GM19463 (cell line): ENCODE measurements around the gene ASB2.

ENCODE experiments used
- ATAC-seq: cut with Tn5 transposase; IDR thresholded peaks from one replicate; pipeline ENCODE4 v1.9.1; 2021; ENCODE audit warnings: mild to moderate bottlenecking, moderate library complexity; ENCODE audit not compliant: unreplicated experiment

The ASB2 gene

DNA sequence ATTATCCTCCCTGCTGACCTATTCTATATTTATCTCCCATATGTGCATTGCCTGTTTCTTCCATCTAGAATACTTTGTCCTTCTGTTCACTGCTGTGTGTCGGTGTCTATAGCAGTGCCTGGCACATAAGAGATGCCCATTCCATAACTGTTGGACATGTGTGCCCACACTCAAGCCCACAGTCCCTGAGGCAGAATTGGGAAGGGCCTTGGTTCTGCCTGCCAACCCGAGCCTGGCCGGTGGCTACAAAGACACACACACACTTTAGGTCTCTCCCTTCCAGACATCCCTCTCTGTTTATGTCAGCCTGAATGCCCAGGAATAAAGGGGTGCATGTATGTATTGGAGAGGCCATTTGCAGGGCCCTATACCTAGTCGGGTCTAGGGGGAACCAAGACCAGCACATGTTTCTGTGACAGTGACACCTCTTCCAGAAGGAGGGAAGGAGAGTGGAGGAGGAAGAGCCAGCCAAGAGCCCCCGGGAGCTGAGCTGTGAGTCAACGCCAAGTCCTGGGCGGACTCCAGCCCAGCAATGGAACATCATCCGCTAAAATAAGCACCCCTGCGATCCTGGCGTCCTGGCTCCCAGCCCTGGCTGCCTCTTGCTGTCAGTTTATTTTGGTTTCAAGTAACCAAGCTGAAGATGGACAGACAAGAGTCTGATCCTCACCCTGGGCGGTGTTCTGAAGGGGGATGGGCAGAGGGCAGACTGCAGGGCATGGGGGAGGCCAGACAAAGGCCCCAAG lies 4.3 kb upstream of the ASB2 start:
- ATAC-seq = no peak

DNA sequence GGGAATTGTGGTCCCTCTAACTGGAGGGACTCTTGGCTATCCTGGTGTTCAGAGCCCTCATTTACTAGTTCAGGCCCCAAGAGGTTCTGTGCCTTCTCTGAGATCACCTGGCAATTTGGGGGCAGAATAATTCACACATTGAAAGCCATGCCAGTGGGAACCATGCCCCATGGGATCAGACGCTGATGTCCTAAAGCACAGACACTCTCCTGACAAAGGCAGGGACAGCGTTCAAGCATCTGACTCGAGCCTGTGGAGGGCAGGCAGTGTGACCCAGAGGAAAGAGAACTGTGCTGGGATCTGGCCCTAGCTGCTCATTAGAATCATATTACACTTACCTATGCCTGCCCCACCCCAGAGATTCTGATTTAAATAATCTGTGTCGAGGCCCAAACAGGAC lies 2.4 kb upstream of the ASB2 start:
- no peak for ATAC-seq

DNA sequence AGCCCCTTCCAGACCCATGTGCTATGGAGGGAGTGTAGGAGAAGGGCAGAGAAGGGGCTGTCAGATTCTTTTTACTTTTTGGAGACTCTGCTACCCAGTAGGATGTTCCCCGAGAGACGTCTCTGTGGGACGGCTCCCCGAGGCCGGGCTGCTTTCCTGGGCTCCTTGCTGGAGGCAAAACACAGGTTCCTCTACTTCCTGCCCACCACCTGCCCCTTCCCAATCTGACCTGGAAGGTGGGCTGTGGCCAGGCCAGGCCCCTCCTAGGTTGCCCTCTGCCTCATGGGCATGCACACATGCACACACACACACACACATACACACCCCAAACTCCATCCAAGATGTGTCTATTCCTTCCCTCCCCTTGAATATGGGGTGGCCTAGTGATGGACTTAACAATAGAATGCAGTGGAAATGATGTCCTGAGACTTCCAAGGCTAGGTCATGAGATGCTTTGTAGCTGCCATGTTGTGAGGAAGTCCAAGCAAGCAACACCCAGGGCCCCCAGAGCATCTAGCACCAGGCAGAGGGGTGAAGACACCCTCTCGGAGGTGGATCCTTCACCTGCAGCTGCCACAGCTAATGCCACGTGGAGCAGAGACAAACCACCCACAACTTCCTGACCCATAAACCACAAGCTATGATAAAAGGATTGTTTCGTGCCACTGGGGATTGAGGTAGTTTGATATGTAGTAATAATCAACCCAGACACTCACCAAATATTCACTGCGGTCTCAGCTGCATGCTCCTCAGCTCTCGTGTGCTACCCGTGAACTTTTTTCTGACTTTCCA lies 1.6 kb upstream of the ASB2 start:
- ATAC-seq = peak; percentile 41

DNA sequence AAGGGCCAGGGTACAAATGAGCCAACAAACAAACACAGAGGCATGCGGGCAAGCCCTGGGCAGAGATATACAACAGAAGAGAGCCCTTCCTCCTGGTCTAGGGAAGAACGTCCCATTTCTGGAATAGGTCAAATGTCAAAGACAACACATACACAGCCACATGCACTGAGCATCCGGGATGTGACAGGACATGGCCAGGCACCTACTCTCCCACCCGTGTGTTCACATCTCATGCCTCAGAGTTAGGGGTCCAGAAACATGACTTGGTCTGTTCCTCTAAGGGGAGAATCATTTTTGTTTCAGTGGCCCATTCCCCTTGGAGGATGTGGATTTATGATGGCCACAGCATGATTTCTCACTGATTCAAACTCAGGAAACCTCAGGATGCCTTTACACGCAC lies 801 bp upstream of the ASB2 start:
- no peak for ATAC-seq

DNA sequence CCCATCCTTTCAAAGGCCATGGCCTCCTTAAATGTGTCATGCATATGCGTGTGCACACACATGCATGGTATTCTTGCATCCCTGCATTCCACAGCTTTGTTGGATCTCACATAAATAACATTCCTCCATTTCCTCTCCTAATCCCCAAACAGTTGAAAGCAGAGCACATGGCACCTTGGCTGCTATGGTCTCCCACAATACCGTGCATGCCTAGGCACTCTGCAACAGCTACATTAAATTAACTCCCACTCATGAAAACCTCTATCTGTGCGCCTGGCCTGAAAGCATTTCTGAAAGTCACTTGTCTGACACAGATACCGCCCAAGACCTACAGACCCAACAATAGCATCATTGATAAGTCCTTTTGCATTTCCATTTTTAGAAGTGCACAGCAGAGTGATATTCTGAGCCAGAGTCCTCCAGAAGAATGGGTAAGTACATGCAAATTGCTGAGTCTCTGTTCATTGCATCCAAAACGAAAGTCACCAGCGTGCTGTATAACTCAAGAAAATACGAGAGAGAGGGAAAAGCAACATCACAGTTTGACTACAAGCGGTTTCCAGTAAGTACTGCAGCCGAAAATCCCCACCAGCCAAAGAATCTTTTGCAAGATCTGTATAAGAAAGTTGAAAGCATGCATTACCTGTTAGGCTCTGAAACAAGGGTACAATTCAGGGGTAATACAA lies 436 bp downstream of the ASB2 start:
- ATAC-seq = peak; percentile 61

DNA sequence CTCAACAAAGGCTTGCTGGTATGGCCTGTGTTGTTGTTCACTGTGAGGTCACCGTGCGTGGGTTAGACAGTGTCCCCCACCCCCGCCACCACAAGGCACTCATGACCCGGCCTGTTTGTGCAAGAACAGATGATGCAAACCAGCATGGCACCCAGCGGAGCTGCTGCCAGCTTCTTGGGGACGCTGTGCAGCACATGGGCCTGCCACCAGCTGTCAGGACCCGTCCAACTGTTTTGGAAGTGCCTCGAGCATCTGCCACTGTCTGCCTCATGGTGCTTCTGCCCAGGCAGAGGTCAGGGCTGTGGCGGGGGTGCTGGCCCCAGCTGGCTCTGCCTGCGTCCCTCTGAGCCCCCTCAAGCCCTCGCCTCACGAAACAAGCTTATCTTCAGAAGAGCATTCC lies 1.5 kb downstream of the ASB2 start:
- ATAC-seq = no peak

DNA sequence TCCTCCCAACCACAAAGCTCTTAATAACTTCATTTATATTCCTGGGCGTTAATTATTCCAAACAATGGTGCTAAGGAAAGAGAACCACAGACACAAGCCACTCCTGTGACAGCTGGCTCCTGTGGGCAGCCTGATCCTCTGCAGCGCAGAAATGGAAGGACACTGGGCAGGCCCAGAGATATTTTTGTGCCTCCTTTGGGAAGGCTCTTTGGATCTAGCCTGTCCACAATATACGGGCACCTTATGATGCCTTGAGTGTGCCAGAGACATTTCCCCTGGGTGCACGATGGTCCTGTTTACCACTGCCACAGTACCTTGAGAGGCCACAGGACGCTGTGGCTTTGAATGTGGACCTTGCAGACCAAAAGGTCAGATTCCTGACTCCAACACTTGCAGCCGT lies 2.1 kb downstream of the ASB2 start:
- no peak for ATAC-seq

DNA sequence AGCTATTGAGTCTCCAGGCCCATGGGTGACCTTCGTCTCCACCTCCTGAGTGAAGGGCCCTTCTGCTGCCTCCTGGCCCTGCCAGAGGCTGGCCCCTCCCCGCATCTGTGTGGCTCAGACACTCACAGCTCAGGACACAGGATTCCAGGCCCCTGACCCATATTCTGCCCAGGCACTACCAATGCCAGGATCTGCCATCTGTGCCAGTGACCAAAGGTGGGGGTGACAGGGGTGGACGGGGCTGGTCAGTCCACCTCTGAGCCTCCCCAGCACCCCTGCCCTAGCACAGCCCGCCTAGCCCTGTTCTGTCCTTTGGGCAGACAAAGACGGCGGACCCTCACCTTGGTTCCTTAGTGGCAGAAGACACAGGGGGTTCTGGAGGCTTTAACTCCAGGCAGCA lies 2.8 kb downstream of the ASB2 start:
- ATAC-seq = no peak

DNA sequence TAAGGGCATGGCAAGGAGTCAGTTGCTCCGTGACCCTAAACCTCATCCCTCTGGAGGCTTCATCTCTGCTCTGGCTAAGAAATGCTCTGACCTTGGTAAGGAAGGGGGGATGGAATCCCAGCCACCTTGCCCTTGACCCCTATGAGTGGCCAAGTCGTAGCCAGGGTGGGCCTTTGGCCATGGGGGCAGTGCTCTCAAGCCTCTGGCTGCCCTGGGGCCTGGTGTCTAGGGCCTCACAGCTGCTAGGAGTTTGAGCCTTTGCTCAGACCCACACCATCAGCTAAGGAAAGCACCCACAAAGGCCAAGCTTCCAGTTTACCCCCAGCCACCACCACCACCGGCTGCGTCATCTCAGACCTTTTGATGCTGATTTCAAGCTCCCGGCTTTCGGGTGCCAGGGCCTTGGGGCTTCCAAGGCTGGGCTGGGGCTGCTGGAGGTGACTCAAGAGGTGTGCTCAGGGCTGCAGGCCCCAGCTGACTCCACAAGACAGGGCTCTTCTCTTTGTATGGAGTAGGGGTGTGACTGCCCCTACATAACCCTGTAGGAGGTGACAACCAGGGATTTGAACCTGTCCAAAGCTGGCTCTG lies 3.7 kb downstream of the ASB2 start:
- no peak for ATAC-seq

DNA sequence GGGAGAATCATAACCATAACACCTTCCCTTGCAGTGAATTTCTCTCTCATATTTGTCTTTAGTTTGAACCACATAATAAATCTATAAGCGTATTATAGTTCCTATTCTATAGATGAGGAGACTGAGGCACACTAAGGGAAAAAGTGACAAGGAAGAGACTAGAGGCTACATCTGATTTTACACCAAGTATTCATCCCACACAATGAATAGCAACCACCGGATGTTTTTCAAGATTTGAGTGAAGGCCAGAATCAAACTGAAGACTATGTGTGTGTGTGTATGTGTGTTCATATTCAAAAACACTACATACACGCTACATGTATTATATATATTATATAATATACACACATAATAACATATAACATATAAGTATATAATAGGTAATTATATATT lies 4.7 kb downstream of the ASB2 start:
- no peak for ATAC-seq

DNA sequence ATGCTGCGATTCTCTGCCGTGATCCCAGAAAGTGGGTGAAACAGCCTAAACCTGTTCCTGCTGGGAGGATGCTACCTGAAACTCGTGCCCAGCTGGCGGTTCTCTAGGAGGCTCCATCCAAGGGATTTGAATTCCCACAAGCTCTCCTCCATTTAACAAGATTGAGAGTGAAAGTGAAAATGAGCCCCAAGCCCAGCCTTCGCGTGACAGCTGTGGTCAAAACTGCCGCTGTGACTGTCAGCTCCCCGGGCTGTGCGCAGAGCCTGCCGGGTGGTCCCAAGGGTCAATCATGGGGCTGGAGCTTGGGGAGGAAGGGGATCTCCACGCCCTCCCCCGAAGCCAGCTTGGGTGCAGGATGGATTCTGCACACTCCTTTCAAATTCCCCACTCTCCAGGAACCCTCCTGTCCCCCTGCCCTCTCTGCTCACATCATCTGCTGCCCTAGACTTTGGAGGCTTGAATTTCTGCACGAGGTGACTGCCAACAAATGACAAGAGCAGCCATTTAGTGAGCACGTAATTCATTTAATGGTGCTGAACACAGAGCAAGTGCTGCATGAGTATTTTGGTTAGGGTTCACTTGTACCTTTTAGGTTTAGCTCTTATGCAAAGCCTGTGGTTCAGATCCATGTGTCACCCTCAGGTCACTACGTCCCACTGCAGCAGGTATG lies 5.3 kb downstream of the ASB2 start:
- peak; percentile 28 for ATAC-seq

DNA sequence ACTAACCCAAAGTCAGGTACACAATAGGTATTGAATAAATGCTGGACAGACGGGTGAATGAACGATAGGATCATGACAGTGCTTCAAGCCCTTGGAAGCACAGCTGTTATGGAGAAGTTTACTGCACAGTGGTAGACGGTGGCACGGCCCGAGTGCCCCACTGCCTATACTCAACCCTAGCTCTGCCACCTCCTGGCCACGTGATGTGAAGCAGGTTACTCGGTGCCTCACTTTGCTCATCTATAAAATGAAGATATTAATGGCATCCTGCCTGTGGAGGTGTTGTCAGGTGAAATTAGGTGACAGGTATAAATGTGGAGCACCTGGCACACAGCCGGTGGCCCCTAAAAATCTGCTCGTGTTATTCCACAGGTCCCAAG lies 5.8 kb downstream of the ASB2 start:
- ATAC-seq = peak; percentile 15

DNA sequence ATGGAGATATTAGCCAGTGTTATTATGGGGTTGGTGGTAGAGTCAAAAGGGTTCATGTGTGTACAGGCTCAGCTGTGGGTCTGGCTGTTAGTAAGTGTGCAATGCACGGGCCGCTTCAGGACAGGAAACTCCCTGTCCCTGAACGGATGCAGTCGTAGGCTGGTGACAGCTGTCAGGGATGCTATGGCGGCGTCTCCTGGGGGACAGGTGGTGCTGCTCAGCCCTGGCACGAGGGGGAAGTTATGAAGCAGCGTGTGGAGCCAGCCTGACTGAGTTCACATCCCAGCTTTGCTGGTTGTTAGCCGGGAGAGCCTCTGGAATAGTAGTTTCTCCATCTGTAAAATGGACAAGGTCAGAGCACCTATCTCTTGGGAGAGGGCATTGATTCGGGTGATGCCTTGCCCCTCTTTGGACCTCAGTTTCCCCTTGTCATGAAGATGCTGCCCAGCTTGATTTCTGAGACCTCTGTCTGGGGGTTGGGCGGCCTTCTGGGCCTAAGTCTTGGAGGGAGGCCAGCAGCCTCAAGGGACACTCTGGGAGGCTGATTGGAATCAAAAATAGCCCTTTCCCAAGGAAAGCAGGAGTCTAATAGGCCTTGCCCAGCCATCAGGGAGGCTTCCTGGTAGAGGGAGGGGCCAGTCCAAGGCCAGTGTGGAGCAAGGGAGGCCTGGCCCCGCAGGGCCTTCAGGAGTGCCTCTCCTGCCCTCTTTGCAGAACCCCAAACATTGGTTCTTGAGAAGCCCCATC lies 7.1 kb downstream of the ASB2 start:
- peak; percentile 21 for ATAC-seq

DNA sequence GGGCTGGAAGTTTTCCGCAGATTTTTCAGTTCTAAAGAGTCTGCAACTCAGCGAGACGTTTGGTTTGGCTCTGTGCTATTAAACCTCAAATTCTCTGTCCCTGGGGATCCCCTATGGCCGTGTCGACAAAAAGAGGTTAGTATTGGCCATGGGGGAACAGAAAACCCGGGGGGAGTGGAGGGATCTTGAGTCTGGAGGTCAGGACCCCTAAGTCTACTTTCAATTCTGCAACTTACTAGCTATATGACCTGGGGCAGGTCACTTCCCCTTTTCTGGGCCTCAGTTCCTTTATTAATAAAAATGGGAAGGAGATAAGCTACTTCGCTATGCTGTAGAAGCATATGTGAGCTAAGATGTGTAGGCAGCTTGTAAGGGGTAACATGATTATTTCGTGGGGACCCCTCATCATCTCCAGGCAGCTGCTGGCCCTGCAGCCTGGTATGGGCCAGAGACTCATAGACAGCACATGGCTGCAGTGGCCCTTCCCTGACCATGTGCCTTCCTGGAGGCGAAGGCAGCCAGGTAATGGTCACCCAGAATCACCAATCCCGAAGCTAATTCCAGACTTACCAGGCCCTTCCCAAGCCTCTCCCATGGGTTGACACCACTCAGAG lies 8.6 kb downstream of the ASB2 start:
- ATAC-seq = peak; percentile 33

DNA sequence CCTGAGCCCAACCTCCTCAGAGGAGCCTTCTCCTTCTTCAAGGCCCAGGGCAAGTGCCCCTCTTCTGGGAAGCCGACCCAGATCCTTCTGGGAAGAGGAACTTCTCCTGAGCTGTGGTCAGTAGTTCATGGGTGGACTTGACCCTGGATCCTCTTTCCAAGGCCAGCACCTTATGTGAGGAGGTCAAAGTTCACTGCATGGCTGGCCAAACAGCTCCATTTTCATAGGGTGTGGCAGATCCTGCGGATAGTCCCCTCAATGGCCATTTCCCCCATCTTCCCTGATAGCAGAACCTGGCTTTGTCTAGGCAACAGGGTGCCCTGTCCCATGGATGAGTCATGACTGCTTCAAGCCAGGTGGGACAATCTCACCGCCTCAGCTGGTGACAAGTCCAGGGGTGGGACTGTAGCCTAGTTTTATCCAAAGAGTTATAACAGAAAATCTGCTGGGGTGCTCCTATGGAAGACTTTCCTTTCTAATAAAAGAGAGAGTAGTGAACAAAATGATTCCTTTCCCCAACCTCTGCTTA lies 10.4 kb downstream of the ASB2 start:
- no peak for ATAC-seq

DNA sequence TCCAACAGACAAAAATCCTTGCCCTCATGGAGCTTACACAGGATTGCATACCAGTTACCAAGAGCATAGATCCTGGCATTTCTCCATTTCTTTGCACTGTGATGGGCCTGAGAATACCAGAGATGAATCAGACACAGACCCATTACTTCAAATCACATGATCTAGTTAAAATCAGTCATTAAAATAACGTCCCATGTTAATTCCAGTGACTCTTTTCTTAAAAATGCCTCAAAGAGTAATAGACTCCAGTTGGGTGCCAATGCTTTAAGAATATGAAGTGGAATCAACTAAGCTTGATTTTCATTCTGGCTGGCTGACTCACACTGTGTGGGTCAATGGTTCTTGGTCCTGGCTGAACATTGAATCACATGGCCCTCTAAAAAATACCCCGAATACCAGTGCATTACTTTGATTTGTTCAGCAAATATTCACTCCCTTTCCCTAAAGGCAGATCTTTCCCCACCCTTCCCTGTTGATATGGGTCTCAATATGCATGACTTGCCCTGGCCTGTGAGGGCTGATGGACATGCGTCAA lies 11.0 kb downstream of the ASB2 start:
- no peak for ATAC-seq

DNA sequence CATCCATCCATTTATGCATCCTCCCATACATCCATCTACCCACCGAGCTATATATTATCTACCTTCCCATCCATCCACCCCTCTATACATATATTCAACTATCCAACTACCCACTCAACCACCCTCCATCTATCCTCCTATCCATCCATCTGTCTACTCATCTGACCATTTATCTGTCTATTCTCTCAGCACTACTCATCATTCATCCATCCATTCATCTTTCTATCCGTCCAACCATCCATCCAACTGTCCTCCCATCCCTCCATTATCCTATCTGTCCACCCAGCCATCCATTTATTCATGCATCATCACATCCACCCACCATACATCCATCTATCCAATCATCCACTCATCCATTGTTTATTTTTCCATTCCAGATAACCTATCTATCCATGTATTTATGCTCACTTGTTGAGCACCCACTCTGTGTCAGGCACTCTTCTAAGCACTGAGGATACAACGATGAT lies 11.5 kb downstream of the ASB2 start:
- ATAC-seq = no peak

DNA sequence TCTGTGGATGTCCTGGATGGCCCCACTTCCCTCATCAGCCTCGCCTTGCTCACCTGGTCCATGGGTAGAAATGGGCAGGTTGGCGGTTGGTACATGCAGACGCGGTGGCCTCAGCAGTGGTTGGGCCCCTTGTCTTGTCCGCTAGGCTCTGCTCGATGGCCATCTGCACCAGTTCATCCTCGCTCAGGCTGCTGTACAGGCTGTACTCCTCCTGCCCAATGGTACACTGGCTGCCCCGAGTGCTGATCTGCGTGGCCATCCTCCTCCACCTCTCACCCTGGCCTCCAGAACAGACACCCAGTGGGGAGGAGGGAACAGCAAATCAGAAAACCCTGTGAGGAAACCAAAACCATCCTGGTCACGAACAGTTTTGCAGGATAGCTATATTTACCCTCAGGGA lies 12.1 kb downstream of the ASB2 start:
- ATAC-seq = no peak

DNA sequence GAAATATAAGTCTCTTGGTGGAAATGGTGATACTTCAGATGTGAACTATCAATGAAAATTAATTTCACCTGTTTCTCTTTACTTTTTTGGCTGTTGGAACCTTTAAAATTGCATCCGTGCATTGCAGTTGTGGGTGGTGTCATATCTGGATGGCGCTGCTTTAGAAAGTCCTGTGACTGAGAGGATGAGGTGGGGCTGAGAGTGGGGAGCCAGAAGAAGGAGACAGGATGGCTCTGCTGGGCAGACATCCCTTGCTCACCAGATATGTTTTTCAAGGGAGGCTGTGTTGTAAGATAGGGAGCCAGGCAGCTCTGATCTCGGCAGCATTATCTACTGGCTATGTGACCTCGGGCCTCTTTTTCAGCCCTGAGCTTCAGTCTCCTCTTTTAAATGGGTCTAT lies 12.7 kb downstream of the ASB2 start:
- no peak for ATAC-seq
